HG03135 (cell line): ENCODE data around the gene LIF.

Experiments
- ATAC-seq: cut with Tn5 transposase; IDR thresholded peaks from one replicate; pipeline ENCODE4 v1.9.1; 2021; ENCODE audit warnings: mild to moderate bottlenecking, moderate library complexity; ENCODE audit not compliant: unreplicated experiment

Gene LIF

DNA sequence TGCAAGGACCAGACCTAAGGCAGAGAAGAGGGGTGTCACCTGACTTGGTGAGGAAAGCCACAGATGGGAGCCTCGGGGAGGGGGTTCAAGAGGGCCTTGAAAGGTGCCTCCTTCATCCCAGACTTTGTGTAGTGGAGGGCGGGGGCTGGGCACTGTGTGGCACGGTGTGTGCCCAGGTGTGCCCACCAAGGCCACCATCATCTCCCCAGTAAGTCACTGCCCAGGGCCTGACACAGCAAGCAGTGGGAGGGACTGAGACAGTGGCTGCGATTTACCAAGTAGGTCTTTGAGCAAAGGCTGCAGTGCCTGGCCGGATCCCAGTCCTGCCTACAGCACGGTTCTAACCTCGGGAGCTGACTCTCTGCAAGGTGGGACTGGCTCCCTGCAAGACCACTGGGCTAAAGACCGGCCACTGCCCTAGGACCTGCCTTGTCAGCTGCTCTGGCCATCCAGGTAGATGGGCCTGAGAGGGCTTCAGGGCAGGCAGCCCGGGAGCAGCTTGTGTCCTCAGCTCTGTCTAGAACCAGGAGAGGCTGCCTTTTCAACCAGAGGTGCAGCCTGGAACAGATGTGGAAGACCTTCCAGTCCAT is 18.7 kb upstream of the LIF start:
- ATAC-seq = no peak

DNA sequence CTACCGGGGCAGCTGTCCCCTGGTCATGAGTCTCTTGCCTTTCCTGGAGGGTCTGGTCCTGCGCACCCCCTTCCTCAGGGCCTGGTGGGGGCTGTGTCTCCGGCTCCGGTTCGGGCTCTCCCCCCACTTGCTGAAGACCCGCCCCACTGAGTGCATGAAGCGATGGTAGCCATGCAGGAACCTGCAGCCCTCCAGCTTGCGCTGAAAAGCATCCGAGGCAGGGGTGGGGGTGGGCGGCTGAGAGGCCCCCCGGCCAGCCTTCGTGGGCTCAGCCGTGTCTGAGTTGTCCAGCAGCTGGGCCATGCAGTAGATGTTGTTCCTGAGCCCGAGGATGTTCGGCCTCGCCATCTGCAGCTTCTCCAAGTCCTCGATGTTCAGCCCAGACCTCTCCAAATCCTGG is 17.3 kb upstream of the LIF start:
- ATAC-seq = no peak

DNA sequence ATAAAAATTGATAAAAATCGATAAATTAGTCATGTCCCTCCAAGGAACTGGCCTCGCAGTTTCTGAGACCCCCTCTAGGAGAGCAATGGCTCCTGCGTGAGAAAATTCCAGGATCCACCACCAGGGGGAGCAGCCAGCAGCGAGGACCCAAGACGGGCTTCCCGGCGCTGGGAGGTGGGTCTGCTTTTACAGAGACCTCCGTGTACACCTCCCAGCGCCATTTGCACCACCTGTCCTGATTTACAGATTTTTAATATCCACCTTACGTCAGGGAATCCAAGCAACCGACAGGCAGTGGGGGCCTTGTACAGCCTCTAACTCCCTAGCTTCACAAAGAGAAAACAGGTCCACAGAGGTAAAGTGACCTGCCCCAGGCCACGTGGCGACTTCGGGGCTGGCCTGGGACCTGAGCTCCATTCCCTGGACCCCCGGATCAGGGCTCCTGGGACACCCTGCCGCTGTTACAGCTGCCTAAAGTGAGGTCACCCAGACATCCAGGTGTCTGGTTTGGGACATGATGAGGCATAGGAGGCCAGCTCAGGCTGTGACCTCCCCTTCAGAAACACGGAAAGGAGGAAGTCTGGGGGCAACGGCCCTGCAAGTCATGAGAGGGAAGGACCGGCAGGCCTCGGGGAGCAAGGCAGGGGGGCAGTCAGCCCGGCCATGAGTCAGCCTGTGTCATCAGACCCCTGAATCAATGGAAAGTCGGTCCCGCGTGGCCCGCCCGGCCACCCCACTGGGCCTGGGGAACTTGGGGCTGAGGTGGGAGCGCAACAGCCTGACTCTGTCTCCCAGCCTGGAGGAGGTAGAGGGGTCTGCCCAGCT is 16.6 kb upstream of the LIF start:
- ATAC-seq = no peak

DNA sequence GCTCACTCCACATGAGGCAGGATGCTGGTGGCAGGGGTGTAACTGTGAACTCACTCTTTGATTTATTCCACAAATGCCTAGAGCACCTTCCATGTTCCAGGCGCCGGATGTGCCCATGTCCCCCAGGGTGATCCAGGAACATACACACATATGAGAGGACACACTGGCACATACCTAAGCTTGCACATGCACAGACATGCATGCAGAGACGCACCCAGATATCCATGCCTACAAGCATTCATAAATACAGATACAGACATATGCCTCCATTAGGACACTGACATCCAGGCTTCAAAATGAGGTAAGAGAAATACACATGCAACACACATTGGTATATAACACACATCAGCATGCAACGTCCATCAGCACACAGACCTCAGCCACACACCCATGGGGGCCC is 15.6 kb upstream of the LIF start:
- no peak for ATAC-seq

DNA sequence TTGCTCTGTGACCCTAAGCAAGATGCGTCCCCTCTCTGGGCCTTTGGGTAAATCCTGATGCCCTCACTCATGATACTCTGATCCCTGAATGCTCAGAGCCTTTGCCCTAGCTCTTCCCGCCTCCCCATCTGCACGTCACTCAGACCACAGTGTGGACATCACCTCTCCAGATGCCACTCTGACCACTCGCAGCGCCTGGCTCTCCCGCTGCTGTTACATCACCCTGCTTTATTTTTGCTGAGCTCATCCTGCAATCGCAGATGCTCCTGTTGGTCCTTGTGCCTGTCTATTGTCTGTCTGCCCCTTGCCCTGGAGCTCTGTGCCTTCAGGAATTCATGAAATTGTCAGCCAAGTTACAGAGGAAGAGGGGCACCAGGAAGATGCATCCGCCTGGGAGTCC is 14.6 kb upstream of the LIF start:
- no peak for ATAC-seq

DNA sequence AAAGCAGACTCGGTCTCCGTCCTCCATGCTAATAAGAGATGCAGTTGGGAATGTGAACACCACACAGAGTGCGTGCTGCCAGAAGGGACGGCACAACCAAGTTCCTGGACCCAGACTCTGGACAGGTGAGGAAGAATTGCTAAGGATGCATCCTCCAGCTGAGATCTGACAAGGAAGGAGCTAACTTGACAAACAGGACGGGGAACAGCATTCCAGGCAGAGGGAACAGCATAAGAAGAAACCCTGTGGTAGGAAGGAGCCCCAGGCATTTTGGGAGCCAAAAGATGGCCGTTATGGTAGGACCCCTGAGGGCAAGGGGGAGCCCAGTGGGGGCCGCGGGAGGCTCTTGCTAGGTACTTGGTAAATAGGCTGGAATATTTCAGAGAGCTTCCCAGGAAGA is 14.1 kb upstream of the LIF start:
- ATAC-seq = no peak

- ATAC-seq = no peak
These were observed 13.7 kb upstream of the LIF start for GRCh38 chr22:30260276-30260675.

DNA sequence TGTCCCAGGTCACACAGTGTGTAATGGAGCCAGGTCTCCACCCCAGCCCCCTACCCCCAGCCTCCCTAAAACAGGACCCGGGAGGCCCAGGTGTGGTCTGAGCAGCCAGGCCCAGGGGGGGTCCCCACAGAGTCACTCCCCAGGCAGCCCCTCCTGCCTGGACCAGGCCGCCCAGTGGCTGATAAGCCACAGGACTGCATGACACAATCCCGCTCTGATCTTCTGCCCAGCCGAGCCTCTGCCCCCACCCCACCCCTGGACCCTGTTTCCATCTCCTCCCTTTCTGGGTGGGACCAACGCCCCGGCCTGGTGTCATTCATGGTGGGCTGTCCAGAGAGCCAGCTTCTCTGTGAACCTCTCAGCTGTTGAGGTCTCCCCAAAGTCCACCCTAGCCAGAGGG is 7.8 kb upstream of the LIF start:
- no peak for ATAC-seq

GRCh38 chr22:30253205-30253852 is 6.8 kb upstream of the LIF start:
- no peak for ATAC-seq

- ATAC-seq = no peak
These were observed 6.0 kb upstream of the LIF start for GRCh38 chr22:30252411-30253204.

GRCh38 chr22:30251711-30252110 is 5.2 kb upstream of the LIF start:
- ATAC-seq = no peak

DNA sequence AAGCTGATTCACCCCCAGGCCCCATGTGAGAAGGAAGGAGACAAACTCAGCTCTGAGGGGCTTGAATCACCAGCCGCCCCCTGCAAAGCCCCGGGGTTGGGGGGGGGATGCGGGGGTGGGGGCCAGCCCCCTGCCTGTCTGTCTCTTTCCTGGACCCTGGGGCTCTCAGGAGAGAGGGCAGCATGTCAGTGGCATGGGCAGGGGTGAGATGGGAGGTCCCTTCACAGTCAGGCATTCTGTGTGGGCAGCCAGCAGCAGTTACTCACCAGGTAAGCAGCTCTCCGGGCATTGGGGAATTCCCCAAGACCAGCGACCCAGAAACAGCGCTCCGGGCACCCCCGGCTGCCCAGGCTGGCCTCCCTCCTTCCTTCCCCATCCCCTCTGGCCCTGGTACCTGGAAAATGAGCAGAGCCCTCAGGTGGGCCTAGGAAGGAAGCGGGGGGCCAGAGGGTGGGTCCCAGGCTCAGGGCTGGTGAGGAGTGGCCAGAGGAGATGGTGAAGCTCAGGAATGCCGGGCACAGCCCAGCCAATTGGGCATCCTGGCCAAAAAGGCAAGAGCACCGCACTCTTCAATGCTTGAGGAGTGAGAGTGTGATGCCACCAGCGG is 4.2 kb upstream of the LIF start:
- no peak for ATAC-seq

- ATAC-seq = no peak
These were observed 3.5 kb upstream of the LIF start for GRCh38 chr22:30250039-30250565.

DNA sequence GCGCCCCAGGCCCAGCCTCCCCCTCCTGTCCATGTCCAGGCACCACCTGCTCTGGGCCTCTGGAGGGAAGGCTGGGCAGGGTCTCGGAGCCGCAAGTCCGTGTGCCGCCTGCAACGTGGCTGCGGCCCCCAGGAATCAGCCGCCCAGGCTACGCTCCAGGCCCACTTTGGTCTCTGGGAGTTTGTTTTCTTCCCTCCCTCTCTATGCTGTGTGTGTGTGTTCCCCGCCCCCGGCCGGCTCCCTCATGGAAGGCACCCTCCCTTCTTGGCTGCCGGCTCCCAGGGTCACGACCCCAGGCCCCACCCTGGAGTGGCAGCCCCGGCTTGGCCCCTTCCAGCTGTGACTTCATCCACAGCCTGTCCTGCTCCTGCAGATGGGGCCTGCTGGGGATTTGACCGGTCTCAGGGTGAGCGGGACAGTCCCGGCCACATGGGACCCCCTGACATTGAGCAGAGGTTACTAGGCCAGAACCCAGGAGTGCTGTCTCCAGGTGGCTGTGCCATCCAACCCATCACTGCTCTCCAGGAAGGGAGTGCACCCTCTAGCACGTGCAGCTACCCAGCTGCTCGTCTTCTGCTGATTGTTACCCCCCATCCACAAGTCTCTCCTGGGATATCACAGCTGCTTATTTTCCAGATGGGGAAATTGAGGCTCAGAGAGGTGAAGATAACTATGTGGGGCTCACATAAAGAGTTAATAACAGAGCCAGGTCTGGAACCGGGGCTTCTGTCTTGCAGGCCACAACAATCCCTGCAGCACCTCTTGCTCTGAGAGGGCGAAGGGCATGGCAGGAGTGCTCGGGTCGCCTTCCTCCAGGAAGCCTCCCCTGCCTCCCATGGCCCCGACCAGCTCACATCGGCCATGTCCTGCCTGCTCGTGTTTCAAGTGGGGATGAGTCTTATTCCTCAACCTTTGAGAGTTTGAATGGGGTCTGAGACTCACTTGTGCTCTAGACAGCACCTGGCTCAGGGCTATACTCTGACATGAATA is 2.8 kb upstream of the LIF start:
- ATAC-seq = no peak

DNA sequence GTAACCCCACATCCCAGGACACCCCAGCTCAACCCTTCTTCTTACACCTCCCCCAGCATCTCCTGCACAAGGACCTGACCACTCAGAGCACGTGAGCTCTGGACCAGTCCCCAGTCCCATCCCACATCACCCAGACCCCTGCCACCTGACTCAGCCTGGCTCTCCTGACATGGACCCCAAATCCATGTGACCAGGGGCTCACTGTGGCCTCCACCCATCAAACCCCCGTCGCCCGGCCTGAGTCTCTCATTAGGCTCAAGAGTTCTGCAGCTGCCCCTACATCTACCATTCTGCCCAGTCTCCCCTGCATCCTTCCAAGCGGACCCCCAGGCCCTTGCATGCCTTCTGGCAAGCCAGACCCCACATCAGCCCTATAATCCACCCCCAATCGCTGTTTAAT is 1.9 kb upstream of the LIF start:
- ATAC-seq = no peak

- ATAC-seq = no peak
These were observed 1.4 kb upstream of the LIF start for GRCh38 chr22:30247974-30248373.

DNA sequence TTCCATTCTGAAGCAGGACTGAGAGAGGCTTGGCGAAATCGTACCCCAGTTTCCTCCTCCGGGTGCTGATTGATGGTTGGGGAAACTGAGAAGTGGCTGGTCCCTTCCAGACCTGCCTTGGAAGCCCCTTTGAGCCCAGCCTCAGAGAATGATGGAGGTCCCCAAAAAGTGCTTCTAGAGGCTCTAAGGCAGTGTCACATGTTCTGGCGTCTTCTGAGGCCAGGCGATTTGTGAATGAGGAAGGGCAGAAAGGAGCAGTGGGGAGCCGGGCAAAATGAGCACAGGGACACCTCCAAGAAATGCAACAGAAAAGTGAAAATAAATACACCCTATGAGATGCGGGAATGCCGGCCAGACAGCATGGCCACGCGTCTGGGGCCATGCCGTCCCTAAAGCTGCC is 1.0 kb upstream of the LIF start:
- no peak for ATAC-seq

- ATAC-seq = no peak
These were observed 336 bp upstream of the LIF start for GRCh38 chr22:30246814-30247376.
